Measurements from ENCODE around the gene KIAA0753.
A peak's percentile ranks its signal among the peaks of the same experiment; 100 is the strongest.

The KIAA0753 gene

GRCh38 chr17:6641247-6641863, 844 bp upstream of the KIAA0753 start:
- DNase-seq (ENCODE audit: low spot score), result peak; percentile 15

- peak; percentile 18 for DNase-seq (ENCODE audit: low spot score)
Observed at GRCh38 chr17:6639586-6640535, 650 bp downstream of the KIAA0753 start.

DNA sequence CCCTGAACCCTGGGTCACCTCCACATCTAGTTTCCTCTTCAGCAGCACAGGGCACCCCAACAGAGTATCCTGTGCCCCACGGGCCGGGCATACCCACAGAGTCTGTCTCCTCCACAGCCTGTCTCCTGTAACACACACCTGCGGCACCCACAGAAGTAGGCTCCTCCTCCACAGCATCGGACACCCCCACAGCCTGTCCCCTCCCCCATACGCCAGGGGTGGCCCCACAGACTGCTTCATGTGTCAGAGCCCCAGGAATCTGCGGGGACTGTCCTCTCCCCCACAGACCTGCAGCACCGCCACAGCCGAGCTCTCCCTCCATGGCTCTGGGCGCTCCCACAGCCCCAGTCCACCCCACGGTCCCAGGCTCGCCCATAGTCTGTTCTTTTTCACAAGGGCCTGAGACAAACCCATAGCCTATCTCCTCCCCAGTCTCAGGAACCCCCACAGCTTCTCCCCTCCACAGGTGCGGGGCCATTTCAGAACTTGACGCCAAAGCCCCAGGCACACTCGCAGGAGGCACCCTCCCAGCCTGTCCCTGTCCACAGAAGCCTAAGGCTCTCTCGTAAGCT, 1.4 kb downstream of the KIAA0753 start:
- DNase-seq (ENCODE audit: low spot score), result no peak

DNA sequence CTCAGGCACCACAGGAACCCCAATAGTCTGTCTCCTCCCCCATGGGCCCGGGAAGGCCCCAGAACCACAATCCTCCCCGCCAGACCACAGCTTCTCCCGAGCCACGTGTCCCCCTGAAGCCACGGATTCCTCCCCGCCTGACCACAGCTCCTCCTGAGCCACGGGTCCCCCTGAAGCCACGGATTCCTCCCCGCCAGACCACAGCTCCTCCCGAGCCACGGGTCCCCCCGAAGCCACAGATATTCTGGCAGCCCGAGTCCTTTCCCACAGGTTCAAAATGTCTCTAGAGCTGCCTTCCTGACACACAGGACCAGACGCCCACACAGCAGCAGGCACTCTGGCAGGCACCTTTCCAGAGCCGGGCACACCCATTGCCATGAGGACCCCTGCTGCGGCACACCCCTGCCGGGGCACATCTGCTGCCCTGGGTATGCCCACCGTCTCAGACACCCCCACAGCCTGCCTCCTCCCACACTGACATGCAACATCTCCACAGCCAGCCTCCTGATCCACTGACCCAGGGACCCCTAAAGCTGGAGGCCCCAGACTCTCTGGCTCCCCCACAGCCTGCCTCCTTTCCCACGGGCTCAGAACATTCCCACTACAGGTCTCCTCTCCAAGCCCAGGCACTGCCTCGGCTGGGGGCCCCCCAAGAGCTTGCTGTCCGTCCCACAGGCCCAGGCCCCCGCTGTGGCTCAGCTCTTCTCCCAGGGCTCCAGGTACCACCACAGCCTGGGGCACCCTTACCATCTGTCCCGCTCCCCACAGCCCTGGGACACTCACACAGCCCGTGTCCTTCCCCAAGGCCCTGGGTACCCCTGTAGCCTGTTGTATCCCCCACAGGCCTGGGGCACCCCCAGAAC, 2.2 kb downstream of the KIAA0753 start:
- DNase-seq (ENCODE audit: low spot score), result peak; percentile 43

GRCh38 chr17:6637458-6637840, 3.1 kb downstream of the KIAA0753 start:
- DNase-seq (ENCODE audit: low spot score), result no peak

DNA sequence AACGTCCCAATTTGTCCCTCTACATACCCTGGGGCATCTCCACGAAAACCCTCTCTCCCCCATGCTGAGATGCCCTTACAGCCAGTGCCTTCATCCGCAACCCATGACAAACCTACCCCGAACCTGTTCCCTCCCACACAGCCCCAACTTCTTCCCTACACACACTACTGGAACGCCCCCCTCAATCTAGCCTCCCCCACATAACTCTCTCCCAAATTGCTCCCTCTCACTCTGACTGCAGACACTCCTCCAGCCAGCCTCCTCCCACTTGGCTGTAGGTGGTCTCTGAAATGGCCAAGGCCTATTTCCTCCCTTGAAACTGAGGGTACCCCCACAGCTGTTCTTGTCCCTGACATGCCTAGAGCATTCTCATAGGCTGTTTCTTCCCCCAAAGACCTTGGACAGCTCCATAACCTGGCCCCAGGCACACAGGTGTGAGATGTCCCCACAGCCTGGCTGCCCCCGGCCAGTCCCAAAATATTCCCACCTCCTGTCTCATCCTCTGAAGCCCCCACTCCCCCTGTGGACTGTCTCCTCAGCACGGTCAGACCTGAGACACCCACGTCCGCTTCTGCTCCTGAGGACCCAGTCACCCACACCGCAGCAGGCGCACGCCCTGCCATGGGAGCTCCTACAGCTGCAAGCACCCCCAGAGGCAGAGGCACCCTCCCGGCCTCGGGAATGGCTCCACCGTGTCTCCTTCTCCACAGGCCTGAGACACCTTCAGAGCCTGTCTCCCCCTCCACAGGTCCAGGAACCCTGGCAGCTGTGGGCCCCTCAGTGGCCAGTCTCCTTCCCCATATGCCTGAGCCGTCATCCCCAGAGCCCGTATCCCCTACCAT, 3.7 kb downstream of the KIAA0753 start:
- no peak for DNase-seq (ENCODE audit: low spot score)

DNA sequence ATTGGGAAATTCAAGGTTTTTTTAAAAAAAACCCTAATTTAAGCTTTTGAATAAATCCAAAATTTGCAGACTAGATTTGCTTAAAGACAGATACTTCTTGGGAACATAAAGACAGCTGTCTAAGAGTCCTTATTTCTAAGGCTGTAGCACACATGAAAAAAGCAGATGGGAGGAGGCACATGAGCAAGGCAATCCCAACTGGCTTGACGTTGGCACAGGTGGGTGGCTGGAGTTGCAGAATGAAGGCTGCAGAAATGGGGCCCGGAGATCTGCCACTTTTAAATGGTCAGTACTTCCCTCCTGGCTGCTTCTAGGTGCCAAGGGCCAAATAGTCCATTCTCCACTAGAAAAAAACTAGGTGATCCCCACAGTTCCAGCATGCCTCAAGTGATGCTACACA, 4.4 kb downstream of the KIAA0753 start:
- DNase-seq (ENCODE audit: low spot score), result no peak

- DNase-seq (ENCODE audit: low spot score), result no peak
Observed at GRCh38 chr17:6633263-6633662, 7.2 kb downstream of the KIAA0753 start.

DNA sequence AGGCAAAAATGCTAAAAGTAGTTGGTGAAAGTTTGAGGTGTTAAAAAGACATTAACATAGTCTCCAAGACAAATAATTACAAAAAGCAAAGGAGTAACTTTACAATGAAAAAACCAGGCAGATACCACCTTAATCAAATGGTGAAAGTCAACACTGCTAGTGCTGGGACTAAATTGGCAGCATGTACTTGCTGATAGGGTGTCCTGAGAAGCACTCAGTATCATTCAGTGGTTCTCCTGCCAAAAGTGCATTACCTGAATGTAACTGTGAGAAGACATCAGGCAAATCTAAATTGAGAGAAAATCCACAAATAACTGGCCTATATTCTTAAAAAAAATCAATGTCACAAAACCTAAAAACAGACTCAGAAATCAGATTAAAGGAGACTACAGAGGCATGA, 8.0 kb downstream of the KIAA0753 start:
- DNase-seq (ENCODE audit: low spot score), result no peak

DNA sequence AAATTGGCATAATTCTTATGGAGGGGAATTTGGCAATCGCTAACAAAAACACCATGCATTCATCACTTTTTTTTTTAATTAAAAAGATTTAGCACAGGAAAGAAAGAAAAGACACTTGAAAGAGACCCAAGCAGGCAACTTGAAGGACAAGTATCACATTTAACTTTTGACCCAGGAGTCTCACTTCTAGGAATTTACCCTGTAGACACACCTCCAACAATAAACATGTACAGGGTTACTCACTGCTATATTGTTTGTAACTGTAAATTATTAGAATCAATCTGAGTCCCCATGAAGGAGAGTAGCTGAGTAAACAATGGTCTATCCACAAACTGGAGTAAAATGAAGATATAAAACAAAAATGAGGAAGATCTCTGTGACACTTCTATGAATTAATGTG, 10.1 kb downstream of the KIAA0753 start:
- DNase-seq (ENCODE audit: low spot score), result no peak

- DNase-seq (ENCODE audit: low spot score), result no peak
Observed at GRCh38 chr17:6627019-6627418, 13.5 kb downstream of the KIAA0753 start.

DNA sequence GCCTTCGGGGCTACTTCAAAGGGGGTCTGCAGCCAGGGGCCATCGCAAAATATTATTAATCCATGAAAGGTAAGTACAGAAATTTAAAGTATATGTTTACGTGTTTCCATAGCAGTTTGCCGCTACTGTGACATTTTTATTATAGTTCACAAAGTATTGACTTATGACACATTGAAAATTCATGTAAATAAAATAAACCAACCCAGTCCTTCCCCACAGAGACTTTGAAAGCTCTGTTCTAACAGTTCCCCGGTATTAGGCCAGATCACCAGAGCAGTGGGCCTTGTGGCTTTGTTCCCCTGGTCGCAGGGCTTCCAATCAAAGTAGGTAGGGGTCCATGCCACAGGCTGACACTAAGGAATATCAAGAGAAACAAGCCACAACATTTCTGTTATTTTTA, 13.9 kb downstream of the KIAA0753 start:
- no peak for DNase-seq (ENCODE audit: low spot score)

DNA sequence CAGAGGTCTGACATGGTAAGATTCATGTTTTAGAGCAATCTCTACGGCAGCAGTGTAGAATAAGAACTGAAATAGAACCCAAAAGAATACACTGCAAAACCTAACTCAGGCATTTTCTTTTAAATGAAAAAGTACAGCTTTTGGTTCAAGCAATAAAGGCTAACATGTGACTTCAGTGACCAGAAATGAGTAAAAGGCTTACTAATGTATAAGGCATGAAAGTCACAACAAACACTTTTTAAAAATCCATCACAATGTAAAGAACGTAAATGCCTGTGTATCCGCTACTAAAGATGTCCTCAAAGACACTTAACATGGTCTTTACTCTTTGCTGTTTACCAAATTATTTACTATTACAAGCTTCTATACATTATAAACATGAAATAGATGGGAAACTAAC, 16.6 kb downstream of the KIAA0753 start:
- DNase-seq (ENCODE audit: low spot score), result no peak

DNA sequence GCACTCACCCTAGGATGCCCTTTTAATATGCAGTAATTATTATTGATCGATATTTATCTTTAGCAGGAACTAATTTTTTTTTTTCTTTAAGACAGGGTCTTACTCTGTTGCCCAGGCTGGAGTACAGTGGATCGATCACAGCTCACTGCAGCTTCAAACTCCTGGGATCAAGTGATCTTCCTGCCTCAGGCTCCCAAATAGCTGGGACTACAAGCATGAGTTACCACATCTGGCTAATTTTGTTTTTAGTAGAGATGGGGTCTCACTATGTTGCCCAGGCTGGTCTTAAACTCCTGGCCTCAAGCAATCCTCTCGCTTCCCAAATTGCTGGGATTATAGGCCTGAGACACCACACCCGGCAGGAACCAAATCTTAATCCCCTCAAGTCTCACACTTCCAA, 29.3 kb downstream of the KIAA0753 start:
- no peak for DNase-seq (ENCODE audit: low spot score)

DNA sequence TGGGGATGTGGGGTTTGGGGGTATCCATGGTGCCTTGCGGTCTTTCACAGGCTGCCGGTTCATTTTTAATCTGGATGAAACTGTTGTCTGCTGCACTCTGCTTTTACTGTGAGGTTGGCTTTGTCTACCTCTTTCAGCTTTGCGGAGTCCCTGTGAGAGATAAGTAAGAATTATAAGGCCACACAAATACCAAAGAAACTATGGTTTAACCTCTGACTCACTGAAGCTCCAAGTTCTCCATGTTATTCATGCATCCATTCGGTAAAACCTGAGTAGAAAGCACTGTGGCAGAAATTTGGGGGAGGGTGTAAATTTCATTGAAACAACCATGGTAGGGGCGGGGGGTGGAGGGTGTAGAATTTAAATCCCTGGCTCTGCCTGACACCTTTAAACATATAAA, 30.5 kb downstream of the KIAA0753 start:
- no peak for DNase-seq (ENCODE audit: low spot score)

GRCh38 chr17:6608321-6608720, 32.2 kb downstream of the KIAA0753 start:
- no peak for DNase-seq (ENCODE audit: low spot score)

DNA sequence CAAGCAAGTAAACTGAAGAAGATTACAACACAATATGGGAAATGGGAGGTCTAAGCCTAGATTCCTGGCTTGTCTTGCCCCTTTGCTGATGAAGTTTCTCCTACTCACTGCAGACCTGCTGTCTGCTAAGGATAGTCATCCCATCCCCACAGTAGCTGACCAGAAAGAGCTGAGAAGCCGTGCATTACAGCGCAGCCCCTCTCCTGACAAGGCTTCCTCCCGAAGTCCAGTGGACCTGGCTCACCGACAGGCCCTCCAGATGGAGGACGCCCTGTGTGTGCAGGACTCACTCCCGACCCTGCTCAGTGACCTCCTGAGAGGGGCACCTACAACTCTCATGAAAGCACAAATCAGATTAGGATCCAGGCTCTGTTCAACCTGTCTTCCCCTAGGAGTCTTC, 35.4 kb downstream of the KIAA0753 start:
- no peak for DNase-seq (ENCODE audit: low spot score)

DNA sequence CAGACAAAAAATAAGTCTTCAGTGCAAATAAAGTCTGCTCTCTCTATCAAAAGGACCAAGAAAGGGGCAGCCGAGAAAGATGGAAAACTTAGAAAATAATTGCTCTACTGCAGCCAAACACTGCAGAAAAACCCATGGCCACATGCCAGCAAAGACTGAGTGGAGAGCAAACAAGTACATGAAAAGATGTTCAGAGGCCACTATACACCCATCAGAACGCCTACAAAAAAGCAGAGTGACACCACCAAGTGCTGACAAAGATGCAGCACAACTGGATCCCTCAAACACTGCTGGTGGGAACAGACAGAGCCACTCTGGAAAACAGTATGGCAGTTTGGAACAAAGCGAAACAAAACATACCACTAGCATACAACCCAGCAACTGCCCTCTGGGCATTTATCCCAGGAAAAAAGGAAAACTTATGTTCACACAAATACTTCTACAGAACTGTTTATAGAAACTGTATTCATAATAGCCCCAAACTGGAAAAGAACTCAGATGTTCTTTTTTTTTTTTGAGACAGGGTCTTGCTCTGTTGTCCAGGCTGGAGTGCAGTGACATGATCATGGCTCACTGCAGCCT, 36.7 kb downstream of the KIAA0753 start:
- no peak for DNase-seq (ENCODE audit: low spot score)

- DNase-seq (ENCODE audit: low spot score), result no peak
Observed at GRCh38 chr17:6602141-6602540, 38.4 kb downstream of the KIAA0753 start.

DNA sequence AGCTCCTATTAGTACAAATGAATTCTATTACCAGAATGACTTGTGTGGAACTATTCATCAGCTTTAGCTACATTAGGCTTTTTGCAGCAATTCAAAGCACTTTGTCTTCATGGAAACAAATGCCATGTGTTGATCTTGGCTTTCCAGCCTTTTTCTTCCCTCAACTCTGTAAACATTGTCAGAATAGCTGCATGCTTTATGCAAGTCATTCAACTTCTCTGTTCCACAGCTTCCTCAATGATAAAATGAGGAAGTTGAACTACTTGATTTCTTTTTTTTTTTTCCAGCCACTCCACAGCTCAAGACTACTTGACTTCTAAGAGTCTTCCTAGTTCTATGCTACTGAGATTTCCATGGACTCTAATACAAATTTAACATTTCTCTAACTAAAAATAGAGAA, 41.1 kb downstream of the KIAA0753 start:
- no peak for DNase-seq (ENCODE audit: low spot score)

DNA sequence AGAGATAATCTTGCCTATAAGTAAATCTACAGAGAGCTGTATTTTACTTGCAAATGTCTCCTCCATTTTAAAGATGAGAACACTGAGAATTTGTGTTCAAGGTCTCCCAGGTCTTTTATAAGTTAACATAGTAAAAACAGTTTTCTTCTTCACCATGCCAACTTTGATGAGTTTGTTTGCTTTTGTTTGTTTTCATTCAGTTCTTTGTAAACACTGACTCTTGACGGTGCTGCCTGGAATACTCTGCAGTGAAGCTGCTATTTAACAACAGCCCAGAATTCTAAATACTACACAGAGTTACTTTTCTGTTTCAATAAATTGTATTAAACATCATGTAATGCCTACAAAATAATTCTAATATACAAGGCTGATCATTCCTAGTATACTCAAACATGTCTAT, 42.8 kb downstream of the KIAA0753 start:
- DNase-seq (ENCODE audit: low spot score), result no peak
